Vagina (tissue), 2 donors: ENCODE data around the gene RAMP1.

ENCODE experiments used
- POLR2A ChIP-seq, 2 donors: fragments of 450-650 bp; IDR thresholded peaks; one replicate each; pipeline ENCODE4 v1.6.1; 2017; ENCODE audit warnings: antibody characterized with exemption in 2 of 2, mild to moderate bottlenecking in 2 of 2, moderate library complexity in 2 of 2
- POLR2AphosphoS5 ChIP-seq, 2 donors: sonication (generic); formaldehyde crosslinking; IDR thresholded peaks; one replicate each; pipeline ENCODE4 v1.9.0; 2017; ENCODE audit warnings: antibody characterized with exemption in 2 of 2, mild to moderate bottlenecking in 2 of 2, low read depth in 1 of 2; ENCODE audit not compliant: insufficient read depth in 1 of 2
- TF ChIP-seq, protein P1 (sequence below), 3 experiments: fragments of 450-650 bp in 2 of 3; fragments of 200-600 bp in 1 of 3; sonication (generic) in 1 of 3; IDR thresholded peaks; one replicate each; pipeline ENCODE4 v1.5.1; 2017 to 2019; ENCODE audit warnings: antibody characterized with exemption in 3 of 3, mild to moderate bottlenecking in 2 of 3, moderate library complexity in 2 of 3

DNA sequence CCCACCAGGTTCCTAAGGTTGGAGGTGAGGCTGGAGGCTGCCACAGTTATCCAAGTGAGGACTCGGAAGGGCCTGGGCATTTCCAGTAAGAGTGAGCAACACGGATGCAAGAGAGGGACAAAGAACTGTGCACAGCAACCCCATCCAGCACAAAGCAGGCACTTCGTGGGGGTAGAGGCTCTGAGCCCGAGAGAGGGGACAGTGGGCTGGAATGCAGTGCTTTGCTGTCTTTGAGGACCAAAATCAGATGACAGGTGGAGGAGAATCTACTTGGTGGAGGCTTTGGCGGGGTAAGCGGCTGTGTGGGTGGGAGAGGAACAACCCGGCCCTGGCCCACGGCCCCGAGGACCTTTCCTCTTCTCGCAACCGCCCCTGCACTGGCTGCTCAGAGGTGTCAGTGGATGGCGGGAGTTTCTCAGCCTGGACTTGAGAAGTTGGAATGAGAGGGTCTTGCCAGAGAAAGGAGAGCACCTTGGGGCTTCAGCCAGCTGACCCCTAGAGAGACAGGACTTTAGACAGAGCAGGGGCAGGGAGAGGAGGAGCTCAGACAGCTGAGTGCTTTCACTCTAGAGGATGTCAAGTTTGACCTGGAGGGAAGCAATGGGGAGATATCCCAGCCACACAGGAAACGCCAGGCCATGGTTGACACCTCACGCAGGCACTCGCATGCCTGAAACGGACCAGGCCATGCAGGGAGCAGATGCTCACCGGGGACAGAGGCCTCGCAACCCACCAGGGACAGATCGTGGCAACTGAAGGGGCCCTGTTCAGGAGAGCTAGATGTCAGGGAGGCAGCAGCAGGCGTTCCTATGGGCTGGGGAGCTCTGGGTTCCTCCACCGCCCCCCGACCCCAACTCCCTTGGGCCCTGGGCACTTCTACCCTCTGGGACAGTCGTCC lies 11.6 kb downstream of the RAMP1 start:
- TF ChIP-seq, protein P1, sequence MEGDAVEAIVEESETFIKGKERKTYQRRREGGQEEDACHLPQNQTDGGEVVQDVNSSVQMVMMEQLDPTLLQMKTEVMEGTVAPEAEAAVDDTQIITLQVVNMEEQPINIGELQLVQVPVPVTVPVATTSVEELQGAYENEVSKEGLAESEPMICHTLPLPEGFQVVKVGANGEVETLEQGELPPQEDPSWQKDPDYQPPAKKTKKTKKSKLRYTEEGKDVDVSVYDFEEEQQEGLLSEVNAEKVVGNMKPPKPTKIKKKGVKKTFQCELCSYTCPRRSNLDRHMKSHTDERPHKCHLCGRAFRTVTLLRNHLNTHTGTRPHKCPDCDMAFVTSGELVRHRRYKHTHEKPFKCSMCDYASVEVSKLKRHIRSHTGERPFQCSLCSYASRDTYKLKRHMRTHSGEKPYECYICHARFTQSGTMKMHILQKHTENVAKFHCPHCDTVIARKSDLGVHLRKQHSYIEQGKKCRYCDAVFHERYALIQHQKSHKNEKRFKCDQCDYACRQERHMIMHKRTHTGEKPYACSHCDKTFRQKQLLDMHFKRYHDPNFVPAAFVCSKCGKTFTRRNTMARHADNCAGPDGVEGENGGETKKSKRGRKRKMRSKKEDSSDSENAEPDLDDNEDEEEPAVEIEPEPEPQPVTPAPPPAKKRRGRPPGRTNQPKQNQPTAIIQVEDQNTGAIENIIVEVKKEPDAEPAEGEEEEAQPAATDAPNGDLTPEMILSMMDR (IDR thresholded peaks at IDR 0.05): no peak
- TF ChIP-seq POLR2AphosphoS5 (IDR thresholded peaks at IDR 0.05; ENCODE audit: insufficient read depth in 1 of 2, low read depth in 1 of 2): no peak
- TF ChIP-seq POLR2A (IDR thresholded peaks at IDR 0.05): no peak
